IPS DF 4.7 (cell line): ENCODE results near the gene MAP6D1.

ENCODE experiments used
- DNase-seq: peaks from one replicate; pipeline ENCODE4 v3.0.0-alpha.2; 2013; ENCODE audit warnings: low spot score; ENCODE audit errors: extremely low read depth

The MAP6D1 gene

GRCh38 chr3:183823963-183824362 lies 1.4 kb downstream of the MAP6D1 start:
- DNase-seq, result no peak

GRCh38 chr3:183822631-183823030 lies 2.7 kb downstream of the MAP6D1 start:
- DNase-seq, result no peak

- no peak for DNase-seq
These were observed 5.5 kb downstream of the MAP6D1 start for GRCh38 chr3:183819831-183820230.

- no peak for DNase-seq
These were observed 6.4 kb downstream of the MAP6D1 start for GRCh38 chr3:183818706-183819624.

- DNase-seq, result no peak
These were observed 7.2 kb downstream of the MAP6D1 start for GRCh38 chr3:183818041-183818620.

GRCh38 chr3:183817639-183818038 lies 7.7 kb downstream of the MAP6D1 start:
- DNase-seq, result no peak

- no peak for DNase-seq
These were observed 8.5 kb downstream of the MAP6D1 start for GRCh38 chr3:183816681-183817510.

- no peak for DNase-seq
These were observed 9.4 kb downstream of the MAP6D1 start for GRCh38 chr3:183815951-183816475.

- DNase-seq, result no peak
These were observed 9.8 kb downstream of the MAP6D1 start for GRCh38 chr3:183815563-183815940.

GRCh38 chr3:183814240-183814639 lies 11.1 kb downstream of the MAP6D1 start:
- DNase-seq, result no peak

GRCh38 chr3:183812761-183813445 lies 12.5 kb downstream of the MAP6D1 start:
- no peak for DNase-seq

GRCh38 chr3:183811638-183812037 lies 13.7 kb downstream of the MAP6D1 start:
- DNase-seq, result no peak

- DNase-seq, result no peak
These were observed 14.5 kb downstream of the MAP6D1 start for GRCh38 chr3:183810643-183811594.

GRCh38 chr3:183809270-183809669 lies 16.1 kb downstream of the MAP6D1 start:
- no peak for DNase-seq

- DNase-seq, result no peak
These were observed 17.0 kb downstream of the MAP6D1 start for GRCh38 chr3:183808355-183808754.

GRCh38 chr3:183807881-183808280 lies 17.5 kb downstream of the MAP6D1 start:
- no peak for DNase-seq

GRCh38 chr3:183807209-183807728 lies 18.1 kb downstream of the MAP6D1 start:
- no peak for DNase-seq

- no peak for DNase-seq
These were observed 22.4 kb downstream of the MAP6D1 start for GRCh38 chr3:183802989-183803388.

GRCh38 chr3:183801601-183802000 lies 23.8 kb downstream of the MAP6D1 start:
- DNase-seq, result no peak
